ENCODE data around the gene DAPK1. TPM values are rescaled to one million over a fixed set of nuclear protein-coding genes. Genes with fewer than 3 reads are reported as not detected.

Gene DAPK1
- total and polyA plus RNA-seq, 4 donors: 33.0 to 301 (median 94.1) TPM

DNA sequence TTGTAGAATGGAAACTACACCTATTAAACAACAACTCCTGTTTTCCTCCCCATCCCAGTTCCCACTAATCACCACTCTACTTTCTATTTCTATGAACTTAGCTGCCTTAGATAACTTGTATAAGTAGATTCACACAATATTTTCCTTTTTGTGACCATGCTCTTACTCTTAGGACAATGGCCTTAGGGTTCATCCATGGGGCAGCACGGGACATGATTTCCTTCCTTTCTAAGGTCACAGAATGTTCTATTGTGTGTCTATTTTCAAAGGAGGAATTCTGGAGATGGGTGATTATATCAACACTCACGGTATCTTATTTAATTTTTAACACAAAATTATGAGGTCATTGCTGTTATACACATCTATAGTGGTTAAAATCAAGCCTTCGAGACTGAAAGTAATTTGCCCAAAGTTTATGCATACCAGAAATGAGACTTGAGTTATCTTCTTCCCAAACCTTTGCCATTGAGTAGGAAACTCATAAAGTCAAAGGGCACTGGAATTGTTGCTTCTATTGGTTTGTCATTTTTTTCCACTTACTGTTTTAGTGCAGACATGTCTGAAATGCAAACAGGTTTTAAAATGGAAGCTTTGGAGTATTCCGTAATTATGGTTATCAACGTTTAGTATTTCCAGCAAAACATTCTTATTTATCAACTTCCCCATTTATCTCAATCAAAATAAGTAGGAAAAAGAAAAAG lies 251.8 kb downstream of the DAPK1 start:
- no peak for TF ChIP-seq CTCF (IDR thresholded peaks at IDR 0.05; ENCODE audit: control extremely low read depth, extremely low read depth)
- Histone ChIP-seq H3K36me3 (ENCODE audit: control insufficient read depth in 4 of 4, insufficient read depth in 4 of 4, low read length in 4 of 4) (no peaks in the 10 kb centered on the region), H3K9me3 (ENCODE audit: control insufficient read depth in 4 of 4, insufficient read depth in 3 of 4, low read length in 3 of 4) (peaks cover 0 to 9% (median 1%) of the 10 kb centered on the region in 4 donors), H3K9ac (ENCODE audit: insufficient read depth in 1 of 2, low read length in 2 of 2) (no peak overlapping the region), H3K27ac (ENCODE audit: low read depth in 1 of 2, low read length in 1 of 2) (no peak overlapping the region), H3K27me3 (ENCODE audit: control insufficient read depth in 3 of 3, insufficient read depth in 3 of 3, low read length in 2 of 3) (no peaks in the 10 kb centered on the region), H3K4me1 (ENCODE audit: control insufficient read depth in 5 of 5, insufficient read depth in 5 of 5, low read length in 5 of 5) (no peaks in the 10 kb centered on the region), H3K4me3 (no peak overlapping the region)
- DNase-seq: peak in 1 of 3 donors; percentile 23
- WGBS, 2 donors: 54 to 75% methylated on average over 5 of the region's 5 CpGs
- ATAC-seq (ENCODE audit: insufficient read depth, low FRiP score): no peak

GRCh38 chr9:87750726-87751125 lies 253.1 kb downstream of the DAPK1 start:
- ATAC-seq (ENCODE audit: insufficient read depth, low FRiP score): no peak
- 42 to 63% methylated on average over 2 of the region's 2 CpGs for WGBS, 2 donors

DNA sequence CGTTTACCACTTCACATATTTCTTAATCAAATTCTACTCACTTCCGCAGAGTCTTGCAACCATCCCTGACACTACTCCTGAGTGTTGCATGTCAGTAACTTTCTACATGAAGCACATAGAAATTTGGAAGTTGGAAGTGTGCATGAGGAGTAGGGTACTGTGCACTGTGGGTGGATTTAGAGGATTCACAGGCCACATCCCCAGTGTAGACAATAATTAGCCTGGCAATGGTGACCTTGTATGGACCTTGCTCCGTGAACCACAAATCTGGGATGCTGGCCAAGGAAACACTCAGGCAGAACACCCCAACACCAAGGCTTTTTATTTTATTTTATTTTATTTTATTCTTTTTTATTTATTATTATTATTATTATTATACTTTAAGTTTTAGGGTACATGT lies 253.8 kb downstream of the DAPK1 start:
- 87 to 90% methylated on average over 3 of the region's 3 CpGs for WGBS, 2 donors
- ATAC-seq (ENCODE audit: insufficient read depth, low FRiP score): no peak

More at GRCh38 chr9:87750726-87751125, 253.1 kb downstream of the DAPK1 start:
- Histone ChIP-seq H3K36me3 (ENCODE audit: control insufficient read depth in 4 of 4, insufficient read depth in 4 of 4, low read length in 4 of 4) (no peaks in the 10 kb centered on the region), H3K9me3 (ENCODE audit: control insufficient read depth in 4 of 4, insufficient read depth in 3 of 4, low read length in 3 of 4) (peaks cover 0 to 9% (median 1%) of the 10 kb centered on the region in 4 donors), H3K27ac (ENCODE audit: low read depth in 1 of 2, low read length in 1 of 2) (no peak overlapping the region), H3K9ac (ENCODE audit: insufficient read depth in 1 of 2, low read length in 2 of 2) (no peak overlapping the region), H3K4me1 (ENCODE audit: control insufficient read depth in 5 of 5, insufficient read depth in 5 of 5, low read length in 5 of 5) (no peaks in the 10 kb centered on the region), H3K27me3 (ENCODE audit: control insufficient read depth in 3 of 3, insufficient read depth in 3 of 3, low read length in 2 of 3) (no peaks in the 10 kb centered on the region), H3K4me3 (no peak overlapping the region)
- DNase-seq: no peak
- TF ChIP-seq CTCF (IDR thresholded peaks at IDR 0.05; ENCODE audit: control extremely low read depth, extremely low read depth): no peak

More for the DNA sequence above, 253.8 kb downstream of the DAPK1 start:
- DNase-seq: no peak
- no peaks in the 10 kb centered on the region for H3K27me3 ChIP-seq (ENCODE audit: control insufficient read depth in 3 of 3, insufficient read depth in 3 of 3, low read length in 2 of 3)
- H3K9me3 ChIP-seq (ENCODE audit: control insufficient read depth in 4 of 4, insufficient read depth in 3 of 4, low read length in 3 of 4): peaks cover 0 to 9% (median 1%) of the 10 kb centered on the region in 4 donors
- H3K36me3 ChIP-seq (ENCODE audit: control insufficient read depth in 4 of 4, insufficient read depth in 4 of 4, low read length in 4 of 4): no peaks in the 10 kb centered on the region
- no peaks in the 10 kb centered on the region for H3K4me1 ChIP-seq (ENCODE audit: control insufficient read depth in 5 of 5, insufficient read depth in 5 of 5, low read length in 5 of 5)
- no peak overlapping the region for H3K4me3 ChIP-seq
- no peak for TF ChIP-seq CTCF (IDR thresholded peaks at IDR 0.05; ENCODE audit: control extremely low read depth, extremely low read depth)
- no peak overlapping the region for H3K9ac ChIP-seq (ENCODE audit: insufficient read depth in 1 of 2, low read length in 2 of 2)
- no peak overlapping the region for H3K27ac ChIP-seq (ENCODE audit: low read depth in 1 of 2, low read length in 1 of 2)

Data from lung (tissue), 12 donors.